Endothelial cell (in vitro differentiated cells): ENCODE data around the gene MED12L. TPM values are rescaled to one million over a fixed set of nuclear protein-coding genes. Genes with fewer than 3 reads are reported as not detected.

Experiments
- DNase-seq: peaks from one replicate; pipeline ENCODE4 v3.0.0; 2021; ENCODE audit warnings: low spot score
- H3K27ac Mint-ChIP-seq: one replicate; pipeline ENCODE4 v1.8.0; 2021; ENCODE audit warnings: mixed read lengths, inconsistent platforms; ENCODE audit not compliant: unreplicated experiment
- H3K27me3 Mint-ChIP-seq: one replicate; pipeline ENCODE4 v1.8.0; 2021; ENCODE audit warnings: mild to moderate bottlenecking, moderate library complexity, mixed read lengths, inconsistent platforms; ENCODE audit not compliant: unreplicated experiment
- H3K36me3 Mint-ChIP-seq: one replicate; pipeline ENCODE4 v1.8.0; 2021; ENCODE audit warnings: mild to moderate bottlenecking, low read depth, mixed read lengths, inconsistent platforms; ENCODE audit not compliant: unreplicated experiment
- H3K4me1 Mint-ChIP-seq: one replicate; pipeline ENCODE4 v1.8.0; 2021; ENCODE audit warnings: mild to moderate bottlenecking, mixed read lengths, inconsistent platforms; ENCODE audit not compliant: unreplicated experiment
- H3K4me3 Mint-ChIP-seq: one replicate; pipeline ENCODE4 v1.8.0; 2021; ENCODE audit warnings: mild to moderate bottlenecking, mixed read lengths, inconsistent platforms; ENCODE audit not compliant: unreplicated experiment
- H3K9me3 Mint-ChIP-seq: one replicate; pipeline ENCODE4 v1.8.0; 2021; ENCODE audit warnings: mixed read lengths, inconsistent platforms; ENCODE audit not compliant: unreplicated experiment
- CTCF ChIP-seq: fragments of 200-600 bp; sonication (generic); IDR thresholded peaks from one replicate; pipeline ENCODE4 v1.5.0; 2021; ENCODE audit warnings: antibody characterized with exemption; ENCODE audit not compliant: unreplicated experiment
- total RNA-seq: library from RNA; stranded (reverse); fragmentation: NEBNext Ultra II Directional; extraction: Animal tissue kit (Norgen Biotek cat#: 25700); gene quantifications from one replicate; pipeline ENCODE4 v1.2.1, GENCODE V29; 2021; ENCODE audit not compliant: unreplicated experiment

The MED12L gene
- total RNA-seq, 1 donor from 2014 or later: 4.4 TPM

- peaks cover 4% of the 10 kb centered on the region for H3K36me3 Mint-ChIP-seq
These were observed 221.7 kb downstream of the MED12L start for GRCh38 chr3:151307131-151307530.

GRCh38 chr3:151307583-151308488 lies 222.4 kb downstream of the MED12L start:
- peaks cover 10% of the 10 kb centered on the region for H3K4me1 Mint-ChIP-seq
- peaks cover 4% of the 10 kb centered on the region for H3K27me3 Mint-ChIP-seq
- no peak for DNase-seq
- peaks cover 4% of the 10 kb centered on the region for H3K36me3 Mint-ChIP-seq
- H3K9me3 Mint-ChIP-seq: no peaks in the 10 kb centered on the region
- no peak overlapping the region for H3K27ac Mint-ChIP-seq
- TF ChIP-seq CTCF: no peak
- H3K4me3 Mint-ChIP-seq: no peak overlapping the region

More at GRCh38 chr3:151307131-151307530, 221.7 kb downstream of the MED12L start:
- no peaks in the 10 kb centered on the region for H3K9me3 Mint-ChIP-seq
- TF ChIP-seq CTCF: no peak
- no peak overlapping the region for H3K27ac Mint-ChIP-seq
- H3K4me1 Mint-ChIP-seq: peaks cover 10% of the 10 kb centered on the region
- no peak overlapping the region for H3K4me3 Mint-ChIP-seq
- DNase-seq: no peak
- H3K27me3 Mint-ChIP-seq: peaks cover 4% of the 10 kb centered on the region

GRCh38 chr3:151309566-151309965 lies 224.1 kb downstream of the MED12L start:
- Mint-ChIP-seq H3K4me3 (no peak overlapping the region), H3K4me1 (peaks cover 5% of the 10 kb centered on the region), H3K27me3 (peaks cover 1% of the 10 kb centered on the region), H3K27ac (no peak overlapping the region), H3K36me3 (no peaks in the 10 kb centered on the region), H3K9me3 (no peaks in the 10 kb centered on the region)
- TF ChIP-seq CTCF: no peak
- DNase-seq: no peak

GRCh38 chr3:151312972-151313371 lies 227.5 kb downstream of the MED12L start:
- Mint-ChIP-seq H3K4me1 (peaks cover 5% of the 10 kb centered on the region), H3K27me3 (peaks cover 1% of the 10 kb centered on the region), H3K9me3 (no peaks in the 10 kb centered on the region), H3K4me3 (no peak overlapping the region), H3K36me3 (no peaks in the 10 kb centered on the region), H3K27ac (no peak overlapping the region)
- no peak for DNase-seq
- no peak for TF ChIP-seq CTCF

GRCh38 chr3:151314137-151314536 lies 228.7 kb downstream of the MED12L start:
- DNase-seq: no peak
- no peak for TF ChIP-seq CTCF
- peaks cover 1% of the 10 kb centered on the region for H3K27me3 Mint-ChIP-seq
- H3K4me3 Mint-ChIP-seq: no peak overlapping the region
- H3K4me1 Mint-ChIP-seq: peaks cover 5% of the 10 kb centered on the region
- H3K27ac Mint-ChIP-seq: no peak overlapping the region
- H3K36me3 Mint-ChIP-seq: no peaks in the 10 kb centered on the region
- H3K9me3 Mint-ChIP-seq: no peaks in the 10 kb centered on the region
